Anterior cingulate cortex (tissue), 58 donors: ENCODE results near the gene TCAIM.
"Not testable (repeated sequence)": the region's sequence is repeated elsewhere in the genome, so short reads cannot be mapped to it uniquely, and the experiment has no call there.

Source experiments
- DNase-seq, 58 donors: peaks; one replicate each; lab custom pipeline; 2025; lab: John Stamatoyannopoulos, UW

Gene TCAIM

GRCh38 chr3:44342176-44342790 lies 3.7 kb downstream of the TCAIM start:
- no peak for DNase-seq

GRCh38 chr3:44343421-44343820 lies 4.9 kb downstream of the TCAIM start:
- no peak for DNase-seq

GRCh38 chr3:44346590-44346989 lies 8.0 kb downstream of the TCAIM start:
- DNase-seq: not testable (repeated sequence)

- no peak for DNase-seq
Measured at GRCh38 chr3:44348993-44349392, 10.4 kb downstream of the TCAIM start.

- no peak for DNase-seq
Measured at GRCh38 chr3:44353355-44353924, 14.9 kb downstream of the TCAIM start.

- peak in 3 of 58 donors; percentile 3 to 32 (median 14) for DNase-seq
Measured at GRCh38 chr3:44355362-44356033, 16.9 kb downstream of the TCAIM start.

- no peak for DNase-seq
Measured at GRCh38 chr3:44359146-44359751, 20.7 kb downstream of the TCAIM start.

GRCh38 chr3:44363591-44363990 lies 25.0 kb downstream of the TCAIM start:
- no peak for DNase-seq

- DNase-seq: no peak
Measured at GRCh38 chr3:44365952-44366351, 27.4 kb downstream of the TCAIM start.

- no peak for DNase-seq
Measured at GRCh38 chr3:44375450-44375849, 36.9 kb downstream of the TCAIM start.

- DNase-seq: no peak
Measured at GRCh38 chr3:44387404-44387803, 48.8 kb downstream of the TCAIM start.

- DNase-seq: no peak
Measured at GRCh38 chr3:44392489-44392888, 53.9 kb downstream of the TCAIM start.

GRCh38 chr3:44395714-44396113 lies 57.1 kb downstream of the TCAIM start:
- no peak for DNase-seq

GRCh38 chr3:44396200-44397171 lies 57.9 kb downstream of the TCAIM start:
- no peak for DNase-seq

GRCh38 chr3:44398271-44398670 lies 59.7 kb downstream of the TCAIM start:
- not testable (repeated sequence) for DNase-seq

GRCh38 chr3:44398853-44399252 lies 60.3 kb downstream of the TCAIM start:
- no peak for DNase-seq

- no peak for DNase-seq
Measured at GRCh38 chr3:44400771-44401170, 62.2 kb downstream of the TCAIM start.

- DNase-seq: no peak
Measured at GRCh38 chr3:44402548-44402947, 64.0 kb downstream of the TCAIM start.

GRCh38 chr3:44409640-44410410 lies 71.3 kb downstream of the TCAIM start:
- no peak for DNase-seq
